B cell (primary cell): ENCODE results near the gene ERMAP. TPM values are rescaled to one million over a fixed set of nuclear protein-coding genes. Genes with fewer than 3 reads are reported as not detected.

Source experiments
- ATAC-seq: fragments of 200-7000 bp; cut with Tn5 transposase; one replicate; pipeline ENCODE4 v1.10.0; 2021; ENCODE audit warnings: low read depth, mild to moderate bottlenecking, moderate number of reproducible peaks, moderate library complexity
- CTCF ChIA-PET: fragments of 350-600 bp; sonication (Branson Sonifier 250); formaldehyde crosslinking; loops from one replicate; lab custom pipeline; 2021; ENCODE audit warnings: antibody characterized with exemption, inconsistent platforms; lab: Charles Lee
- POLR2A ChIA-PET: fragments of 350-600 bp; sonication (Branson Sonifier 250); formaldehyde crosslinking; loops from one replicate; lab custom pipeline; 2021; ENCODE audit warnings: antibody characterized with exemption; lab: Charles Lee
- DNase-seq: peaks from one replicate; pipeline ENCODE4 v3.0.0; 2013
- H2AFZ ChIP-seq: 2 replicates; pipeline ENCODE4 v1.6.1; 2012; ENCODE audit warnings: mild to moderate bottlenecking, low read depth, low read length; ENCODE audit not compliant: insufficient read depth, poor library complexity, severe bottlenecking
- H3K27ac ChIP-seq, 2 donors: 1 replicate in 1 of 2; 2 replicates in 1 of 2; pipeline ENCODE4 v1.5.1; 2012 to 2013; ENCODE audit warnings: low read length in 2 of 2, mild to moderate bottlenecking in 2 of 2, moderate library complexity in 1 of 2
- H3K27me3 ChIP-seq, 4 experiments: fragments of 200-600 bp in 1 of 4; sonication (generic) in 1 of 4; replicated peaks in 1 of 4; 1 replicate in 2 of 4; 2 replicates in 2 of 4; pipeline versions ENCODE4 v1.6.1 to v1.7.0; 2013 to 2016; ENCODE audit warnings: low read length in 3 of 4, mild to moderate bottlenecking in 2 of 4, mixed read lengths in 1 of 4, moderate library complexity in 1 of 4; ENCODE audit not compliant: insufficient read depth in 4 of 4, control insufficient read depth in 3 of 4; ENCODE audit errors: control extremely low read depth in 1 of 4
- H3K36me3 ChIP-seq, 2 experiments: replicated peaks in 1 of 2; 1 replicate in 1 of 2; 2 replicates in 1 of 2; pipeline versions ENCODE4 v1.6.1 to v1.7.1; 2013; ENCODE audit warnings: low read length in 1 of 2; ENCODE audit not compliant: insufficient read depth in 2 of 2, control insufficient read depth in 1 of 2; ENCODE audit errors: control extremely low read depth in 1 of 2, extremely low read depth in 1 of 2
- H3K4me1 ChIP-seq, 2 donors: fragments of 200-600 bp in 1 of 2; sonication (generic) in 1 of 2; 1 replicate in 1 of 2; 2 replicates in 1 of 2; pipeline versions ENCODE4 v1.5.1 to v1.6.1; 2013 to 2017; ENCODE audit warnings: low read length in 2 of 2; ENCODE audit not compliant: control insufficient read depth in 2 of 2, insufficient read depth in 2 of 2
- H3K4me2 ChIP-seq: replicated peaks from 2 replicates; pipeline ENCODE3; 2012; ENCODE audit warnings: mild to moderate bottlenecking, low read depth, low read length; ENCODE audit not compliant: poor library complexity, severe bottlenecking
- H3K4me3 ChIP-seq, 5 experiments: fragments of 200-600 bp in 1 of 5; sonication (generic) in 1 of 5; 1 replicate in 3 of 5; 2 replicates in 2 of 5; pipeline versions ENCODE4 v1.5.1 to v1.7.0; 2011 to 2016; ENCODE audit warnings: low read length in 4 of 5, mild to moderate bottlenecking in 4 of 5, low read depth in 2 of 5, control low read depth in 1 of 5, moderate library complexity in 1 of 5; ENCODE audit not compliant: insufficient read depth in 1 of 5; ENCODE audit errors: control extremely low read depth in 1 of 5, extremely low read depth in 1 of 5
- H3K79me2 ChIP-seq: fragments of 200-600 bp; sonication (generic); one replicate; pipeline ENCODE4 v1.6.0; 2016; ENCODE audit warnings: low read length; ENCODE audit not compliant: control insufficient read depth, insufficient read depth
- H3K9ac ChIP-seq: fragments of 200-600 bp; sonication (generic); 2 replicates; pipeline ENCODE4 v1.6.1; 2017; ENCODE audit warnings: mild to moderate bottlenecking, low read length, moderate library complexity
- H3K9me3 ChIP-seq, 3 donors: one replicate each; pipeline versions ENCODE4 v1.6.1 to v1.7.1; 2013; ENCODE audit warnings: low read length in 2 of 3; ENCODE audit not compliant: control insufficient read depth in 2 of 3, insufficient read depth in 1 of 3; ENCODE audit errors: control extremely low read depth in 1 of 3
- H4K20me1 ChIP-seq: 2 replicates; pipeline ENCODE4 v1.6.0; 2012; ENCODE audit warnings: mild to moderate bottlenecking, low read length; ENCODE audit not compliant: insufficient read depth, control insufficient read depth, poor library complexity, severe bottlenecking
- H3K27ac Mint-ChIP-seq: one replicate; pipeline ENCODE4 v1.8.0; 2021; ENCODE audit warnings: mixed read lengths
- H3K27me3 Mint-ChIP-seq: one replicate; pipeline ENCODE4 v1.8.0; 2021; ENCODE audit warnings: mixed read lengths
- H3K4me1 Mint-ChIP-seq: one replicate; pipeline ENCODE4 v1.8.0; 2021; ENCODE audit warnings: mixed read lengths
- H3K4me3 Mint-ChIP-seq: one replicate; pipeline ENCODE4 v1.8.0; 2021; ENCODE audit warnings: mixed read lengths
- H3K9me3 Mint-ChIP-seq: one replicate; pipeline ENCODE4 v1.8.0; 2022; ENCODE audit warnings: mixed read lengths; ENCODE audit not compliant: insufficient read depth
- EZH2 ChIP-seq: IDR thresholded peaks from 2 replicates; pipeline ENCODE4 v1.6.1; 2012; ENCODE audit warnings: borderline replicate concordance, low read depth, mild to moderate bottlenecking, moderate library complexity, low read length; ENCODE audit not compliant: insufficient read depth, poor library complexity, severe bottlenecking
- WGBS: methylation state at CpG from one replicate; pipeline ENCODE4 v1.1.5; 2013; ENCODE audit warnings: missing lambda C conversion rate; ENCODE audit not compliant: insufficient coverage; 5-methylcytosine and 5-hydroxymethylcytosine counted together
- intact Hi-C: fragments of 100-400 bp; cut with micrococcal nuclease; formaldehyde crosslinking; loops from one replicate; pipeline ENCODE4 v1.10.0; 2022
- polyA plus RNA-seq: library from polyadenylated mRNA; depleted of rRNA; stranded (reverse); fragments of >200 nt; gene quantifications from 2 replicates; pipeline ENCODE4 v1.2.3, GENCODE V29; 2012
- total RNA-seq, 2 donors: library from RNA; stranded (reverse); fragments of 120-200 nt in 1 of 2; gene quantifications; 1 replicate in 1 of 2; 2 replicates in 1 of 2; pipeline versions ENCODE4 v1.2.3 to v1.2.4, GENCODE V29; 2013 to 2022
- TF ChIP-seq, protein P1 (sequence below): fragments of 200-600 bp; IDR thresholded peaks from one replicate; pipeline ENCODE4 v1.8.0; 2022; ENCODE audit warnings: antibody characterized with exemption, mild to moderate bottlenecking

The ERMAP gene
- total and polyA plus RNA-seq, 2 donors (not counting 1 experiment from before 2014, with no cell fraction given): 4.9 to 13.1 TPM

- peaks cover 12% of the 10 kb centered on the region for H3K79me2 ChIP-seq
- no peaks in the 10 kb centered on the region for H3K9me3 Mint-ChIP-seq
- peaks cover 68% of the 10 kb centered on the region for H3K4me1 Mint-ChIP-seq
- TF ChIP-seq, protein P1, sequence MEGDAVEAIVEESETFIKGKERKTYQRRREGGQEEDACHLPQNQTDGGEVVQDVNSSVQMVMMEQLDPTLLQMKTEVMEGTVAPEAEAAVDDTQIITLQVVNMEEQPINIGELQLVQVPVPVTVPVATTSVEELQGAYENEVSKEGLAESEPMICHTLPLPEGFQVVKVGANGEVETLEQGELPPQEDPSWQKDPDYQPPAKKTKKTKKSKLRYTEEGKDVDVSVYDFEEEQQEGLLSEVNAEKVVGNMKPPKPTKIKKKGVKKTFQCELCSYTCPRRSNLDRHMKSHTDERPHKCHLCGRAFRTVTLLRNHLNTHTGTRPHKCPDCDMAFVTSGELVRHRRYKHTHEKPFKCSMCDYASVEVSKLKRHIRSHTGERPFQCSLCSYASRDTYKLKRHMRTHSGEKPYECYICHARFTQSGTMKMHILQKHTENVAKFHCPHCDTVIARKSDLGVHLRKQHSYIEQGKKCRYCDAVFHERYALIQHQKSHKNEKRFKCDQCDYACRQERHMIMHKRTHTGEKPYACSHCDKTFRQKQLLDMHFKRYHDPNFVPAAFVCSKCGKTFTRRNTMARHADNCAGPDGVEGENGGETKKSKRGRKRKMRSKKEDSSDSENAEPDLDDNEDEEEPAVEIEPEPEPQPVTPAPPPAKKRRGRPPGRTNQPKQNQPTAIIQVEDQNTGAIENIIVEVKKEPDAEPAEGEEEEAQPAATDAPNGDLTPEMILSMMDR: no peak
- TF ChIP-seq EZH2: no peak
- WGBS: no CpG with 5 or more reads among the region's 2 CpGs
- no peak for ATAC-seq
- H3K27me3 Mint-ChIP-seq: no peaks in the 10 kb centered on the region
- H4K20me1 ChIP-seq: no peaks in the 10 kb centered on the region
- ChIA-PET POLR2A (no interaction called here), CTCF (interaction anchor here (2.7 to 3.4 kb wide), 2 partner anchors 10 to 224 kb away, joined by 7 to 27 read pairs; no protein-coding TSS in a partner anchor)
- H3K27ac ChIP-seq: no peak overlapping the region
- no peaks in the 10 kb centered on the region for H3K27me3 ChIP-seq
- peaks cover 0 to 10% (median 0%) of the 10 kb centered on the region in 3 donors for H3K9me3 ChIP-seq
- peaks cover 0 to 5% of the 10 kb centered on the region in 2 experiments for H3K36me3 ChIP-seq
- intact Hi-C loops: loop anchor here (5.0 kb wide), 3 partner anchors 73 to 812 kb away; partner anchors contain the start of gene CDC20
- no peak overlapping the region for H3K27ac Mint-ChIP-seq
- H2AFZ ChIP-seq: no peak overlapping the region
- no peak overlapping the region for H3K4me3 ChIP-seq
- peaks cover 28 to 45% of the 10 kb centered on the region in 2 donors for H3K4me1 ChIP-seq
- H3K4me2 ChIP-seq: no peak overlapping the region
- H3K9ac ChIP-seq: no peak overlapping the region
- H3K4me3 Mint-ChIP-seq: no peak overlapping the region
- no peak for DNase-seq
Observed at GRCh38 chr1:42848823-42849537, 32.1 kb downstream of the ERMAP start.

DNA sequence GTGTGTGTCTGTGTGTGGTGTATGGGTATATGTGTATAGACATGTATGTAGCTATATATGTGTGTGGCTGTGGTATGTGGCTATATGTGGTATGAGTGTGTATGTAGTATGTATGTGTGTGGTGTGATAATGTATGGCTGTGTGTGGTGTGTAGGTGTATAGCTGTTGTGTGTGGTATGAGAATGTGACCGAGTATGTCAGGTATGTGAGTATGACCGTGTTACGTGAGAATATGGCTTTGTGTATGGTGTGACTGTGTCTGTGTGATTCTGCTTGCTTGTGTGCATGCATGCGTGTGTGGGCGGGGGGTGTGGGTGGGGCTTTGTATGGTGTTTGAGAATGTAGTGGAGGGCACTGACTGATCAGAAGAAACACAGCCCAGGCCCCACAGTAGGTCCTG is 33.0 kb downstream of the ERMAP start:
- no peak overlapping the region for H3K27ac Mint-ChIP-seq
- H3K27ac ChIP-seq: no peak overlapping the region
- no peaks in the 10 kb centered on the region for H3K9me3 Mint-ChIP-seq
- no peak overlapping the region for H3K4me2 ChIP-seq
- DNase-seq (no peak), ATAC-seq (no peak)
- H3K27me3 Mint-ChIP-seq: no peaks in the 10 kb centered on the region
- H3K4me1 Mint-ChIP-seq: peaks cover 68% of the 10 kb centered on the region
- no peak overlapping the region for H3K9ac ChIP-seq
- WGBS: 94% methylated on average over 5 of the region's 5 CpGs
- no peak overlapping the region for H3K4me3 ChIP-seq
- no peak overlapping the region for H2AFZ ChIP-seq
- H3K9me3 ChIP-seq: peaks cover 0 to 10% (median 0%) of the 10 kb centered on the region in 3 donors
- H4K20me1 ChIP-seq: no peaks in the 10 kb centered on the region
- peaks cover 0 to 5% of the 10 kb centered on the region in 2 experiments for H3K36me3 ChIP-seq
- H3K4me3 Mint-ChIP-seq: no peak overlapping the region
- CTCF ChIA-PET: no interaction called here
- TF ChIP-seq, protein P1: no peak
- TF ChIP-seq EZH2: no peak
- H3K27me3 ChIP-seq: no peaks in the 10 kb centered on the region
- intact Hi-C loops: loop anchor here (5.0 kb wide), 3 partner anchors 72 to 813 kb away; partner anchors contain the start of gene CDC20
- H3K4me1 ChIP-seq: peaks cover 28 to 45% of the 10 kb centered on the region in 2 donors
- peaks cover 12% of the 10 kb centered on the region for H3K79me2 ChIP-seq
- POLR2A ChIA-PET: interaction anchor here (0.7 kb wide), 1 partner anchor 177 kb away, joined by 3 read pairs; no protein-coding TSS in a partner anchor
